GM18499 (cell line): ENCODE results near the gene ARHGAP24.

Source experiments
- ATAC-seq: cut with Tn5 transposase; IDR thresholded peaks from one replicate; pipeline ENCODE4 v1.9.1; 2021; ENCODE audit warnings: moderate number of reproducible peaks; ENCODE audit not compliant: insufficient read depth, unreplicated experiment

ARHGAP24 gene

GRCh38 chr4:86032476-86033022 lies 557.6 kb downstream of the ARHGAP24 start:
- no peak for ATAC-seq

GRCh38 chr4:86033171-86033570 lies 558.2 kb downstream of the ARHGAP24 start:
- no peak for ATAC-seq

- no peak for ATAC-seq
Observed at GRCh38 chr4:86034616-86035015, 559.7 kb downstream of the ARHGAP24 start.

- ATAC-seq = no peak
Observed at GRCh38 chr4:86035688-86036087, 560.7 kb downstream of the ARHGAP24 start.

GRCh38 chr4:86036736-86037135 lies 561.8 kb downstream of the ARHGAP24 start:
- ATAC-seq = no peak

GRCh38 chr4:86038037-86038436 lies 563.1 kb downstream of the ARHGAP24 start:
- no peak for ATAC-seq

- ATAC-seq = peak; percentile 69
Observed at GRCh38 chr4:86043755-86044592, 569.0 kb downstream of the ARHGAP24 start.

- no peak for ATAC-seq
Observed at GRCh38 chr4:86044593-86044985, 569.6 kb downstream of the ARHGAP24 start.

- ATAC-seq = no peak
Observed at GRCh38 chr4:86048426-86048825, 573.5 kb downstream of the ARHGAP24 start.

GRCh38 chr4:86050496-86050895 lies 575.5 kb downstream of the ARHGAP24 start:
- ATAC-seq = no peak
